GM19099 (cell line): ENCODE results near the gene EFHC1.

Experiments
- POLR2A ChIP-seq: IDR thresholded peaks from 3 replicates; pipeline ENCODE4 v1.6.1; 2011; ENCODE audit warnings: low read depth; ENCODE audit not compliant: insufficient read length; ENCODE audit errors: extremely low read depth

EFHC1 gene

DNA sequence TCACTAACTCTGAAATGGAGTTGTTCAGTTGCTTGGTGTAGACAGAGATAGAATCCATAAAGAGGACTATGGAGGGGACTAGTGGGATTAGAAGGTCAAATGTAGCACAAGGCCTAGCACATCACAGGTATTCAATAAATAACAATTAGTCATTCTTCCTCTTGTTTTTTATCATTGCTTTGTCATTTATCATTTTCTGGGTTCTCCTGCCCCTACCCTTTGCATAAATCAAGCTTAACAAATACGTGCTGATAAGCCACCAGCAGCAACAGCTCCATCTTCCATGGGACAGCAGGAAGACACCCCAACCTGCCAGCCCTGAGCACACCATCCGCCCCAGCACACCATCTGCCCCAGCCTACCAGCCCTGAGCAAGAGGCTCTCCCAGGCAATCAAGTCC, 133.6 kb downstream of the EFHC1 start:
- TF ChIP-seq POLR2A, result no peak

DNA sequence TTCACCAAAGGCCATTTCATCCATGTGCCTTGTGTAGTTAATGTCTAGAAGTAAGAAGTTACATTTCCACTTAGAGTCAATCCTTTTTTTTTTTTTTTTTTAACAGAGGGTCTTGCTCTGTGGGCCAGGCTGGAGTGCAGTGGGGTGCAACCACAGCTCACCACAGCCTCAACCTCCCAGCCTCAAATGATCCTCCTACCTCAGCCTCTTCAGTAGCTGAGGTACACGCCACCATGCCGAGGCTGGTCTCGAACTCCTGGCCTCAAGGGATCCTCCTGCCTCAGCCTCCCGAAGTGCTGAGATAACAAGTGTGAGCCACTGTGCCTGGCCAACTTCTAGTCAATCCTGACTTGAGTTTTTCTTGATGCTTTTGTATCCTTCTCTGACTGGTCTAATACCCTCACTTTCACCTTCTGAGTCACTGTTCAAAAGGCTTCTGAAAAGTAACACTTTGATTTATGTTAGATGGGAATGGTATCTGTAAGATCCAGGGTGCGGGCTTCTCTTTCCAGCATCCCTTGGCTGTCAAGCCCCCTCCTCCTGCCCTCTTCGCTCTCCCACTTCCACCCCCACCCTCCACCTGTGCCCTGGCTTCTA, 134.6 kb downstream of the EFHC1 start:
- TF ChIP-seq POLR2A, result no peak

DNA sequence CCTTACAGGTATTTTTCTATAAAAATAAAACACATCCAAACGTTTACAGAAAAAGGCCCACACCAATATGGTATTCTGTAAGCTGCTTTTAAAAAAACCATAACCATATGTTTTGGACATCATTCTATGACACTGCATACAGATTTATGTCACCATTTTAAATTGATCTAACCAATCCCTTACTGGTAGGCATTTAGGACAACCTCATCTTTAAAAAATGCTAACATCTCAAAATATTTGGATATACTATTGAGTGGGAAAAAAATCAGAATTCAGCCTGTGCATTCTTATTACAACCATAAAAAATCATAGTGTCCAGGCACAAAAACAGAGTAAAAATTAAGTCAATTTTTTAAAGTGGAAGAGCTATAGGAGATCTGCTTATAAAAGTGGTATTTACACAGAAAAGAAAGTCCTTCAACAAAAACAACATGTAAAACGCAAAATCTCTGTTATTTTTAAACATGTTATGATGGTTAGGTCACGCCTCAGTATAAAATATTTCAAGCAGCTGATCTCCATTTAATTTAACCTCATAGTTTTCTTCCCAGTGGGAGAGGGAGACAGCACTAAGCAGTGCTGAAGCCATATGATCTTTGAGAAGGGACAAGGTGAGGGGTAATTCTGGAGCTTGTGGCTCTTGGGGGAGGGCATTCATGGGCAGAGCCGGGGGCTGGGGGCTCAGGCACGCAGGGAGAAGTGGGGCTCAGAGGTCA, 135.5 kb downstream of the EFHC1 start:
- TF ChIP-seq POLR2A, result no peak

DNA sequence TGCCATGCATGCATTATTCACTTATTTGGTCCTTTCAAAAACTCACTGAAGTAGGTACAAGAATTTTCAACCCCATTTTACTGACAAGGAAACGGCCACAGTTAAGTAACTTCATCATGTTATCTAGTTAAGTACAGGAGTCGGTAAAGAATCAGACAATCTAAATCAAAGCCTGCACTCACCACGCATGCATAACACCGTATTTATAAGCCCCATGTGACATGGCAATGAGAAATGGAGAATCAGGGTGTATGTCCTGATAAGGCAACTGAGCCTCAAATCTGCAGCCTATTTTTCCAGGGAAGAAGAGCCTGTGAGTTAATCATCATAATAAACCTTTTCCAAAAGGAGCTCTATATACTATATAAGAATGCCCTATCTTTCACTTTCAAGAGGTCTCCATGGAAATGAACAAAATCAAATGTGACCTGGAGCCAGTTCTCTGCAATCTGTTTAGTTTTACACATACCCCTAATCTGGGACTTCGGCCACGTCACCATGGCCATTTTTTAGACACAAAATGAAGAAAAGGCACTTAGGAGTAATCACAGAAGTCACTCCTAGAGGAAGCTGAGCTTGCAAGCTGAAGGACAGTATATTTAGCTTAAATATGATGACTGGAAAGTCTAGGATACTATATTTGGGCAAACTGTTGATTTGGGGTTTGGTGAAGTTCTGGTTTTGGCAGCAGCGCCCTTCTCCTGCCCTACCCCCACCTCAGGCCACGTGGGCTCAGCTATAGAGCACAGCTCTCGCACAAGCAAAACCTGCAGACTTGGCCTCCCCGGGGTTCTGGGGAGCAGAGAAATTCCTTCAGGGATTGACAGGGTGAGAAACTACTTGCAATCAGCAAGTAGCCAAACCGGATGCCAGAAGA, 137.5 kb downstream of the EFHC1 start:
- TF ChIP-seq POLR2A, result no peak

DNA sequence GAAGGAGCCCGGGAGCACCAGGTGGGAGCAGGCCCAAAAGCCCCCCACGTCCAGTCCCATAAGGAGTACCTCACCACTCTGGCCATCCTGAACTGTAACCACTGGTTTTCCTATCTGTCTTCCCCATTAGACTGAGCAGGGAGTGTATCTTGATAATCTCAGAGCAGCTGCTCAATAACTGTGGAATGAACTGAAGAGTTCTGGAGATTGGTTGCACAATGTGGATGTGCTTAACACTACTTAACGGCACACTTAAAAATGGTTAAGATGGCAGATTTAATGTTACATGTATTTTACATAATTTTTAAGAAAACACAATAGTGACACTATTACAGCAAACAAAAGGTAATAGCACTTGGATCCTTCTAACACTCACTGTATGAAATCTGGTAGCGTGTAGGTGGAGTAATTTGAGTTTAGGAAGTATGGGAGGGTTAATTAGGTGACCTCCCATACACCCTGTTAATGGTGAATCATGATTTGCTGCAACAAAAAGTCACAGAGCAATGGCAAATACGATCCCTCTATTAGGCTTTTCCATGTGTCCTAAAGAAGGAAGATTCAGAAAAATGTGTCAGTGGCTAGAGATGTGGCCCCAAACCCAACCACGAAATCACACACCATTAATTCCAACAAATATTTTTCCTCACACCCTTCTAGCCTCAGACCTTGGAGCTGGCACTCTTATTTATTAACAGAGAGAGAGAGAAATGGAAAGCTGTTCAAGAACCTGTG, 138.3 kb downstream of the EFHC1 start:
- no peak for TF ChIP-seq POLR2A

DNA sequence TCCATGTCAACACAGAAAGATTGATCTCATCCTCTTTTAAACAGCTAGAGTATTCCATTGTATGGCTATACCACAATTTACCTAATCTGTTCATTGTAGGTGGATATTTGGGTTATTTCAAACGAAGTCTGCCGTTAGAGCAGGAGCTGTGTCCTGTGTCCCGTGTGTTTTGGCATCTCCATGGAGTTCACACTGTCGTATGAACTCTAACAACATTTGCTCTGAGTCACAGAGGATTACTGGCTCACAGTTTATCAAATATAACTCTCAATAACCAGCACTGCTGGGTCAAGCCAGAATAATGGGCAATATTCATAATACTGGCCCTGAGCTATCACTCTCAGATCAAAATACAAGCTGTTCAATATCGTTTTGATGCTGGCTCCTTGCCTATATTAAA, 140.3 kb downstream of the EFHC1 start:
- TF ChIP-seq POLR2A, result no peak

DNA sequence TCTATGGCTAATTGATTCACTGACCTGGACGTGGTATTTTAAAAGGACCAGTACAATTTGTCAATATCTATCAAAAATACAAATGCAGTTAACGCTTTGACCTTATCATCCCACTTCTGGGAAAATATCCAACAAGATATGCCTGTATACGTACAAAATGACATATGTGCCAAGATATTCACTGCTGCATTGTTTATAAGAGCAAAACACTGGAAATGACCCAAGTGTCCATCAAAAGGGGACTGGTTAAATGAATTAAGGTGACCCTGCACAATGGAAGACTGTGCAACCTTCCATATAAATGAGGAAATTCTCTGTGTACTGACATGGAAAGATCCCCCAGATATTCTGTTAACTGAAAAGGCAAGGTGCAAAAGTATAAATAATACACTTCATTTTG, 142.8 kb downstream of the EFHC1 start:
- TF ChIP-seq POLR2A, result no peak

DNA sequence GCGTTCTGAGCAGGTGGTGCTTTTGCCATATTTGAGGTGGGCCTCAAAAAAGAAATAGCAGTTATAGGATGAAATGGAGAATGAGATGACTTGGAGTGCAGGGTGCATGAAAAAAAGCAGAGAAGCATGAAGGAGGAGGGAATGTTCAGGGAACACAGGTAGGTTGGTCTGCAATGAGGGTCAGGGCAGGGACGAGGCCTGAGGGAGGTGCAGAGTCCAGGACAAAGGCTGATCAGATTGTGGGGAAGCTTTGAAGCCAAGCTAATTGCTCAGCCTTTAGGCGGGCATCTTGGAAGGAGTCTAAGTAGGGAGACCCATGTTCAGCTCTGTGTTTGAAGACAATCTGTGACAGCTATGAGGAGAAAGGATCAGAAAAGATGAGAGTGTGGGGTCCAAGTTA, 144.7 kb downstream of the EFHC1 start:
- TF ChIP-seq POLR2A, result no peak

DNA sequence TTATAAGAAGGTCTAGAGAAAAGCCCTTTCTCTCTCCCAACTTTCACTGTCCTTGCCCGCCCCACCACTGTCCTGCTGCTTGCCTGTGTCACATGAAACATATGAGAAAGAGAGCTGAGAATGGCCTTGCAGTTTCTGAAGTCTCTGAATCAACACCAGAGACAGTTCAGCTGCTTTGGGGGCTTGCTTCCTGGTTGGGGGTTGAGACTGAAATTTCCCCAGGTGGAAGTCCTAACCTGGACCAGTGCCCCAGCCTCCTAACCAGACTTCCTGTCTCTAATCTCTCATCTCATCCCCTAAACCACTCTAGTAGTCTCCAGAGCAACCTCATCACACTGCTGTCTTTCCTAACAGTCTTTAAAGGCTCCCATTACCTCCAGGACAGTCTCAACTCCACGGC, 146.1 kb downstream of the EFHC1 start:
- TF ChIP-seq POLR2A, result no peak

DNA sequence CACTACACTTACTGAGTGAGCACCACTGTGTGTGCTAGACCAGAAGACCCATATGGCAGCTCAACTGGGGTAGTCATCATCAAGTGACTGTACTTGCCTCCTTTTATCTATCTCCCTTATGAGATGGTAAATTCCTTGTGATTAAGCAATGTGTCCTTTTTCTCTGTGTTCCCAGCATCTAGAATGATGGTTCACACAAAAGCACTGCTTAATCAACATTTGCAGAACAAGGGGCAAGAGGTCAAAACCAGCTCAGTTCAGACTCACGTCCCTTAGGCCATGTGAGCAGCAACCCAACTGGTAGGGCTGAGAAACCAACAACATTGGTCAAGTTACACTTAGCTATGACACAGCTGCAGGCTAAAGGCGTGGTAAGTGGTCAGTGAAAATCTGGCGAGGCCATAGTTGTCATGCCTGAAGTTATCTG, 146.7 kb downstream of the EFHC1 start:
- no peak for TF ChIP-seq POLR2A

DNA sequence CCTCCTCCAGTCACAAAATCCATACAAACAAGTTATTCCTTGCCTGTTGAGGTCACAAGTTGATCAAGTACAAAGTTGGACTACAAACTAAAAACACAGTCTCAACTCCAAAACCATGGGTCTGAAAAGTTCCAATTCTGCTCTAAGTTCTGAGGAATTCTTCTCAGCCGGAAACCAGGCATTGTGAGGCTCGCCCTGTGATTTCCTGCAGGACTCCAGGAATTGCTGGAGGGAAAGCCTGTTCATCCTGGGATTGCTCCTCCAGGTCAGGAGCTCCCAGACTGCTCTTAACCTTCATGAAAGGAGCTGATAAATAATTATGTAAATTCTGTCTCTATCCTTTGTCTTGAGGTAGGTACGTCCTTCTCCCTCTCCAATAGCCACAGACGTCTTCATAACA, 148.2 kb downstream of the EFHC1 start:
- TF ChIP-seq POLR2A, result no peak

DNA sequence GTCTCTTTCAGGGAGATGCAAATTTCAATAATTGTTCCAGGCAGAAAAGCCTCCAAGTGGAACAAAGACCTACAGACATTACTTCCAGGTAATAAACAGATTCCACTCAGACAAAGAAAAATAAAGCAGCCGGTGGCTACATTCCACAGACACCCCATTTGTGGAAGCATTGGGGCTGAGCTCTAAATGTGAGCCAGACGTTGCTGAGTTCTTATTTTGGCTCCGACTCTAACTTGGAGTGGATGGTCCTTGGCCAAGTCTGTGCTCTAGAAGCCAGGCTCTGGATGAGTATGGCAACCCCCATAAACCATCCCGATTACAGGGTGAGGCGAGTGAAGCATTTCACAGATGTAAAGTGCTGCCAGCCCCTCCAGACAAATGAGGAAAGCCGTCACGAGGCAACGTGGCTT, 150.2 kb downstream of the EFHC1 start:
- no peak for TF ChIP-seq POLR2A

DNA sequence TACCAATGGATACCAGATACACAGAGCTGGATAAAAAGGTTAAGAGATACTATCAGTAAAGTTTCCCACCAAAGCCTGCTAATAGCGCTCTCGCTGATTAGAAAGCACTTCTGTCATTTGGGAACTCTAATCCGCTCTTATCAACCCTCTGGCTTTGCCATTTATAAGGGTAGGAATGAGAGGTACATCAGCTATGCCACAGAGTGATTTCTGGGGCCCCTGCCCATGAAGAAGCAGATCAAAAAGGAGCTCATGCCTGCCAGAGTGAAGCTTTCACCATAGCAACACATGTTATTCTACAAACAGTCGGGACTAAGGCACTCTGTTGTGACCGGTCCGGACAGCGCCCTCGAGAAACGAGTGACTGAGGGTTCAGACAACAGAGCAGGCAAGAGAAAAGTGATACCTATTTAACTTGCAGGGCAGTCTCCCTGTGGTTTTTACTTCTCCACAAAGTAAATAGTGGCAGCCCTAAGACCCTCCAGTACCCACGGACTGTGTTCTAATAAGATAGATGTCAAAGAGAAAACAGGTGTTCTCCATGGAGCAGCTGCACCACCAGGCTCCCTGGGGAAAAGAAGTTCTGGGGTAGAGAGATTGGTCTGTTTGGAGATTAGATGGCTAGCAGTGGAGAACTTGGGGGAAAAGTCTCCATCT, 151.1 kb downstream of the EFHC1 start:
- no peak for TF ChIP-seq POLR2A

DNA sequence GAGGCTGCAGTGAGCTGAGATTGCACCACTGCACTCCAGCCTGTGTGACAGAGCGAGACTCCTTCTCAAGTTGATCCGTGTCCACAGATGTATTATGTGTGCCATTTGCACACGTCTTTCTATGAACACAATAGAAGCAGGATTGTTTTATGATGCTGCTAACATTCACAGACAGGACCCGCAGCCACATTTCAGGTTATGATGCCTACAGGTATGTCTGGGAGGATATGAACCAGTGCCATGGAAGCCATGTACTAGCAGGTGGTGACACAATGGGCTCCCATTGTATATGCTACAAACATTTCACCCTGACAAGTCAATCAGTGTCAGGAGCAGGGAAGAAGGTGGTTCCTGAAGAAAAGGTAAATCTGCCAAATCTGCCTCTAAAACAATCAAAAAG, 152.4 kb downstream of the EFHC1 start:
- no peak for TF ChIP-seq POLR2A

DNA sequence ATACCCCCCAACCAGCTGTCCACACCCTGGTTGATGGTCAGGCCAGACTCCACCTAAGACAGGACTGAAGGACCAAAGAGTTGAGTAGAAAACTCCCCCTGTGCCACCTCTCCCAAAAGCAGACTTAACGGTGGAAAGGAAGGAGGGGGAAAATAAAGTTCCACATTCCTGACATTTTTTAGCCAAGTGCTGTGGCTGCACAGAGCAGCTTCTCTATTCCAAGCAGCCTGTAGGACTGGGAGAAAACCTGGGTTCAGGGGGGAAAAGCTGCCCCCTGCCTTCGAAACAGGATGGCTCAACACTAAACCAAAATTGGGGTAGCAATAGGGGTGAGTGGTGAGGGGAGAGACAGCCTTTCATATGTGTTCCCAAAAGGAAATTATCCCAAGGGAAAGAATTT, 153.2 kb downstream of the EFHC1 start:
- TF ChIP-seq POLR2A, result no peak
